ENCODE measurements around the gene PHACTR1.

- TF ChIP-seq POU6F1 (CRISPR knock-in tag; IDR thresholded peaks at IDR 0.05; ENCODE audit: borderline replicate concordance, low read depth) (no peak), ARNTL (CRISPR knock-in tag; IDR thresholded peaks at IDR 0.05; ENCODE audit: borderline replicate concordance, low read depth) (no peak), RARB (CRISPR knock-in tag; IDR thresholded peaks at IDR 0.05) (no peak), PPARA (CRISPR knock-in tag; IDR thresholded peaks at IDR 0.05; ENCODE audit: borderline replicate concordance) (no peak), PATZ1 (CRISPR knock-in tag; IDR thresholded peaks at IDR 0.05; ENCODE audit: borderline replicate concordance) (no peak), ZFP3 (CRISPR knock-in tag; IDR thresholded peaks at IDR 0.05) (no peak), BACH2 (CRISPR knock-in tag; IDR thresholded peaks at IDR 0.05; ENCODE audit: borderline replicate concordance) (no peak), ZNF70 (CRISPR knock-in tag; IDR thresholded peaks at IDR 0.05) (no peak), ZNF565 (CRISPR knock-in tag; conservative IDR thresholded peaks at IDR 0.05; ENCODE audit: low read depth) (no peak), CSRNP3 (CRISPR knock-in tag; IDR thresholded peaks at IDR 0.05) (no peak), TSHZ2 (CRISPR knock-in tag; IDR thresholded peaks at IDR 0.05) (no peak), ZFP30 (CRISPR knock-in tag; IDR thresholded peaks at IDR 0.05) (no peak)
Measured at GRCh38 chr6:12898603-12899002, 182.0 kb downstream of the PHACTR1 start.

Measured in SK-N-SH treated with all-trans-retinoic acid at 6 μM for 48 hours (cell line).